ENCODE results near the gene CCDC92. TPM values are rescaled to one million over a fixed set of nuclear protein-coding genes. Genes with fewer than 3 reads are reported as not detected.

The CCDC92 gene
- total and polyA plus RNA-seq, 10 of the 15 experiments (the other 5 are each of a cell fraction or from before 2014, with no cell fraction given): 0.53 to 11.8 (median 4.2) TPM

DNA sequence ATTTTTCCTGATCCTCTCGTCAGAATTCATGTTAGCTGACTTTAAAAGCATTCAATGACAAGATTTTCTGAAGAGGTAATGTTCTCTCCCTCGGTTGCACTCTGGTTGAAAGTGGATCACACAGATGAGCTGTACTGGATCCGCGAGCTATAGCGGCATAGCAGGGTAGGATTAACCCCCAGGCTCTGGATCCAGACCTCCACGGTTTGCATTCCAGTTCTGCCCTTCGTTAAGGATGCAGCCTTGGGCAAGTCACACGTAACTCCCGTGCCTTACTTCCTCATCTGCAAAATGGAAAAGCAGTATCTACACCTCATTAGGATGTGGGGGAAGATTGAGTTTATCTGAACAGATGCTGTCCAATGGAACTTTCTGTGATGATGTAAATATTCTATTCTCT, 13.8 kb downstream of the CCDC92 start:
- Histone ChIP-seq H3K27ac (ENCODE audit: control insufficient read depth, insufficient read depth) (no peak overlapping the region), H3K9me3 (replicated peaks; ENCODE audit: control insufficient read depth, insufficient read depth, low read length) (no peaks in the 10 kb centered on the region), H3K4me2 (ENCODE audit: control insufficient read depth, insufficient read depth) (no peak overlapping the region), H3K9ac (ENCODE audit: control insufficient read depth, insufficient read depth, low read length) (no peak overlapping the region), H4K20me1 (ENCODE audit: control insufficient read depth, insufficient read depth) (no peaks in the 10 kb centered on the region), H3K79me2 (ENCODE audit: control insufficient read depth, insufficient read depth, low read length) (no peaks in the 10 kb centered on the region), H2AFZ (ENCODE audit: control insufficient read depth, low read depth, low read length) (no peak overlapping the region), H3K4me1 (ENCODE audit: control insufficient read depth, insufficient read depth, low read length) (no peaks in the 10 kb centered on the region), H3K36me3 (ENCODE audit: control insufficient read depth in 2 of 2, insufficient read depth in 2 of 2, low read length in 1 of 2) (no peaks in the 10 kb centered on the region), H3K4me3 (no peak overlapping the region), H3K27me3 (replicated peaks in 1 of 2; ENCODE audit: control insufficient read depth in 2 of 2, insufficient read depth in 2 of 2, low read length in 1 of 2) (peaks cover 0 to 3% of the 10 kb centered on the region in 2 experiments; a peak in 2 of 4 replicates)
- no peak for ATAC-seq
- RAD21 ChIA-PET (ENCODE audit: unreplicated experiment): no interaction called here
- CTCF ChIA-PET: interaction anchor here (2.4 kb wide), 1 partner anchor 53 kb away, joined by 6 read pairs; no protein-coding TSS in a partner anchor
- no peak for FAIRE-seq
- BruUV-seq (replicated peaks): no TSS peak
- SMC1A ChIA-PET (ENCODE audit: uncharacterized antibody, unreplicated experiment): interaction anchor here (1.9 kb wide), 1 partner anchor 11 kb away, joined by 5 read pairs; no protein-coding TSS in a partner anchor
- no peak for DNase-seq (ENCODE audit: low read depth, low spot score)
- 84% methylated on average over 9 of the region's 9 CpGs for WGBS (ENCODE audit: insufficient coverage, insufficient replicate concordance, low lambda C conversion rate, missing lambda C conversion rate)
- POLR2A ChIA-PET: no interaction called here
- in situ Hi-C loops (cut with MboI): no loop called here
- intact Hi-C loops (cut with micrococcal nuclease; ENCODE audit: unreplicated experiment): no loop called here
- no peak for TF ChIP-seq CBX5 (IDR thresholded peaks at IDR 0.05; ENCODE audit: low read depth)
- TF ChIP-seq BACH1 (IDR thresholded peaks at IDR 0.05; ENCODE audit: borderline replicate concordance): no peak
- no peak for TF ChIP-seq FOS (IDR thresholded peaks at IDR 0.05; ENCODE audit: borderline replicate concordance, extremely low read depth, insufficient read length)
- no peak for TF ChIP-seq MEF2A (IDR thresholded peaks at IDR 0.05; ENCODE audit: insufficient read depth, low read depth, low read length)
- TF ChIP-seq SMAD5 (IDR thresholded peaks at IDR 0.05; ENCODE audit: low read depth): no peak
- TF ChIP-seq, protein P1, sequence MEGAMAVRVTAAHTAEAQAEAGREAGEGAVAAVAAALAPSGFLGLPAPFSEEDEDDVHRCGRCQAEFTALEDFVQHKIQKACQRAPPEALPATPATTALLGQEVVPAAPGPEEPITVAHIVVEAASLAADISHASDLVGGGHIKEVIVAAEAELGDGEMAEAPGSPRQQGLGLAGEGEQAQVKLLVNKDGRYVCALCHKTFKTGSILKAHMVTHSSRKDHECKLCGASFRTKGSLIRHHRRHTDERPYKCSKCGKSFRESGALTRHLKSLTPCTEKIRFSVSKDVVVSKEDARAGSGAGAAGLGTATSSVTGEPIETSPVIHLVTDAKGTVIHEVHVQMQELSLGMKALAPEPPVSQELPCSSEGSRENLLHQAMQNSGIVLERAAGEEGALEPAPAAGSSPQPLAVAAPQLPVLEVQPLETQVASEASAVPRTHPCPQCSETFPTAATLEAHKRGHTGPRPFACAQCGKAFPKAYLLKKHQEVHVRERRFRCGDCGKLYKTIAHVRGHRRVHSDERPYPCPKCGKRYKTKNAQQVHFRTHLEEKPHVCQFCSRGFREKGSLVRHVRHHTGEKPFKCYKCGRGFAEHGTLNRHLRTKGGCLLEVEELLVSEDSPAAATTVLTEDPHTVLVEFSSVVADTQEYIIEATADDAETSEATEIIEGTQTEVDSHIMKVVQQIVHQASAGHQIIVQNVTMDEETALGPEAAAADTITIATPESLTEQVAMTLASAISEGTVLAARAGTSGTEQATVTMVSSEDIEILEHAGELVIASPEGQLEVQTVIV (IDR thresholded peaks at IDR 0.05; ENCODE audit: borderline replicate concordance, partially characterized antibody): no peak
- TF ChIP-seq FOXK2 (IDR thresholded peaks at IDR 0.05): no peak
- TF ChIP-seq ZNF274 (IDR thresholded peaks at IDR 0.05; ENCODE audit: insufficient read depth, insufficient read length): no peak
- TF ChIP-seq ZNF207 (IDR thresholded peaks at IDR 0.05; ENCODE audit: borderline replicate concordance): no peak
- no peak for TF ChIP-seq NR2C2 (IDR thresholded peaks at IDR 0.05; ENCODE audit: borderline replicate concordance, control insufficient read depth, insufficient read length, low read depth)
- TF ChIP-seq NRF1 (conservative IDR thresholded peaks at IDR 0.05; ENCODE audit: low read depth, low read length): no peak
- TF ChIP-seq ZZZ3 (IDR thresholded peaks at IDR 0.05; ENCODE audit: control insufficient read depth, insufficient read length, low read depth): no peak
- no peak for TF ChIP-seq TCF12 (IDR thresholded peaks at IDR 0.05; ENCODE audit: low read depth, low read length)
- TF ChIP-seq, protein P2, sequence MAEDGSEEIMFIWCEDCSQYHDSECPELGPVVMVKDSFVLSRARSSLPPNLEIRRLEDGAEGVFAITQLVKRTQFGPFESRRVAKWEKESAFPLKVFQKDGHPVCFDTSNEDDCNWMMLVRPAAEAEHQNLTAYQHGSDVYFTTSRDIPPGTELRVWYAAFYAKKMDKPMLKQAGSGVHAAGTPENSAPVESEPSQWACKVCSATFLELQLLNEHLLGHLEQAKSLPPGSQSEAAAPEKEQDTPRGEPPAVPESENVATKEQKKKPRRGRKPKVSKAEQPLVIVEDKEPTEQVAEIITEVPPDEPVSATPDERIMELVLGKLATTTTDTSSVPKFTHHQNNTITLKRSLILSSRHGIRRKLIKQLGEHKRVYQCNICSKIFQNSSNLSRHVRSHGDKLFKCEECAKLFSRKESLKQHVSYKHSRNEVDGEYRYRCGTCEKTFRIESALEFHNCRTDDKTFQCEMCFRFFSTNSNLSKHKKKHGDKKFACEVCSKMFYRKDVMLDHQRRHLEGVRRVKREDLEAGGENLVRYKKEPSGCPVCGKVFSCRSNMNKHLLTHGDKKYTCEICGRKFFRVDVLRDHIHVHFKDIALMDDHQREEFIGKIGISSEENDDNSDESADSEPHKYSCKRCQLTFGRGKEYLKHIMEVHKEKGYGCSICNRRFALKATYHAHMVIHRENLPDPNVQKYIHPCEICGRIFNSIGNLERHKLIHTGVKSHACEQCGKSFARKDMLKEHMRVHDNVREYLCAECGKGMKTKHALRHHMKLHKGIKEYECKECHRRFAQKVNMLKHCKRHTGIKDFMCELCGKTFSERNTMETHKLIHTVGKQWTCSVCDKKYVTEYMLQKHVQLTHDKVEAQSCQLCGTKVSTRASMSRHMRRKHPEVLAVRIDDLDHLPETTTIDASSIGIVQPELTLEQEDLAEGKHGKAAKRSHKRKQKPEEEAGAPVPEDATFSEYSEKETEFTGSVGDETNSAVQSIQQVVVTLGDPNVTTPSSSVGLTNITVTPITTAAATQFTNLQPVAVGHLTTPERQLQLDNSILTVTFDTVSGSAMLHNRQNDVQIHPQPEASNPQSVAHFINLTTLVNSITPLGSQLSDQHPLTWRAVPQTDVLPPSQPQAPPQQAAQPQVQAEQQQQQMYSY (CRISPR knock-in tag; IDR thresholded peaks at IDR 0.05): no peak
- TF ChIP-seq FOXM1 (IDR thresholded peaks at IDR 0.05; ENCODE audit: low read depth, low read length): no peak
- TF ChIP-seq YBX1 (IDR thresholded peaks at IDR 0.05): no peak
- TF ChIP-seq IKZF1 (conservative IDR thresholded peaks at IDR 0.05): no peak
- no peak for TF ChIP-seq ASH2L (IDR thresholded peaks at IDR 0.05; ENCODE audit: borderline replicate concordance, low read depth)
- no peak for TF ChIP-seq RELA (IDR thresholded peaks at IDR 0.05; ENCODE audit: borderline replicate concordance, partially characterized antibody)

Measured in GM12878 (cell line).